Activated CD4-positive, alpha-beta T cell treated with anti-CD3 and anti-CD28 coated beads, Interleukin-2, amount 10 ng/mL, durations not matched to agents 7 days and 5 days (primary cell): ENCODE data around the gene SLC6A1. TPM values are rescaled to one million over a fixed set of nuclear protein-coding genes. Genes with fewer than 3 reads are reported as not detected.
A peak's percentile ranks its signal among the peaks of the same experiment; 100 is the strongest.

Experiments
- CTCF ChIA-PET: fragments of 350-600 bp; sonication (Branson Sonifier 250); formaldehyde crosslinking; loops from one replicate; lab custom pipeline; 2021; ENCODE audit warnings: antibody characterized with exemption; lab: Charles Lee
- POLR2A ChIA-PET: fragments of 350-600 bp; sonication (Branson Sonifier 250); formaldehyde crosslinking; loops from one replicate; lab custom pipeline; 2021; ENCODE audit warnings: antibody characterized with exemption; lab: Charles Lee
- DNase-seq: peaks from one replicate; pipeline ENCODE4 v3.0.0-alpha.2; 2020
- H3K27ac Mint-ChIP-seq: one replicate; pipeline ENCODE4 v1.8.0; 2021; ENCODE audit warnings: mild to moderate bottlenecking, moderate library complexity, mixed read lengths
- H3K27me3 Mint-ChIP-seq: one replicate; pipeline ENCODE4 v1.8.0; 2021; ENCODE audit warnings: mixed read lengths
- H3K36me3 Mint-ChIP-seq: one replicate; pipeline ENCODE4 v1.8.0; 2021; ENCODE audit warnings: low read depth, mixed read lengths
- H3K4me1 Mint-ChIP-seq: one replicate; pipeline ENCODE4 v1.8.0; 2021; ENCODE audit warnings: mixed read lengths
- H3K4me3 Mint-ChIP-seq: one replicate; pipeline ENCODE4 v1.8.0; 2021; ENCODE audit warnings: mild to moderate bottlenecking, moderate library complexity, mixed read lengths
- H3K9me3 Mint-ChIP-seq: one replicate; pipeline ENCODE4 v1.8.0; 2021; ENCODE audit warnings: mixed read lengths
- total RNA-seq, 2 experiments: library from RNA; stranded (reverse); gene quantifications; one replicate each; pipeline ENCODE4 v1.2.3, GENCODE V29; 2021

The SLC6A1 gene
- total RNA-seq, 2 experiments from 2014 or later: not detected

- POLR2A ChIA-PET: no interaction called here
- Mint-ChIP-seq H3K4me1 (no peaks in the 10 kb centered on the region), H3K27ac (no peak overlapping the region), H3K27me3 (peaks cover 4% of the 10 kb centered on the region), H3K4me3 (no peak overlapping the region), H3K36me3 (no peaks in the 10 kb centered on the region), H3K9me3 (no peaks in the 10 kb centered on the region)
- CTCF ChIA-PET: no interaction called here
- DNase-seq: no peak
Measured at GRCh38 chr3:10975695-10976234, 16.8 kb upstream of the SLC6A1 start.

GRCh38 chr3:10976770-10977169 is 15.8 kb upstream of the SLC6A1 start:
- H3K4me1 Mint-ChIP-seq: no peaks in the 10 kb centered on the region
- peaks cover 6% of the 10 kb centered on the region for H3K27me3 Mint-ChIP-seq
- H3K4me3 Mint-ChIP-seq: no peak overlapping the region
- H3K27ac Mint-ChIP-seq: no peak overlapping the region
- ChIA-PET CTCF (no interaction called here), POLR2A (no interaction called here)
- no peaks in the 10 kb centered on the region for H3K36me3 Mint-ChIP-seq
- no peaks in the 10 kb centered on the region for H3K9me3 Mint-ChIP-seq
- no peak for DNase-seq

- Mint-ChIP-seq H3K36me3 (no peaks in the 10 kb centered on the region), H3K4me3 (no peak overlapping the region), H3K4me1 (no peaks in the 10 kb centered on the region), H3K9me3 (no peaks in the 10 kb centered on the region), H3K27me3 (peaks cover 7% of the 10 kb centered on the region), H3K27ac (no peak overlapping the region)
- CTCF ChIA-PET: interaction anchor here (0.6 to 0.7 kb wide), 2 partner anchors 15 to 813 kb away, joined by 3 to 5 read pairs; no protein-coding TSS in a partner anchor
- no peak for DNase-seq
- POLR2A ChIA-PET: no interaction called here
Measured at GRCh38 chr3:10977892-10978510, 14.5 kb upstream of the SLC6A1 start.

- Mint-ChIP-seq H3K4me1 (no peaks in the 10 kb centered on the region), H3K4me3 (no peak overlapping the region), H3K9me3 (no peaks in the 10 kb centered on the region), H3K27ac (no peak overlapping the region), H3K36me3 (no peaks in the 10 kb centered on the region), H3K27me3 (peaks cover 4% of the 10 kb centered on the region)
- DNase-seq: no peak
- ChIA-PET POLR2A (interaction anchor here (0.6 kb wide), 1 partner anchor 14 kb away, joined by 3 read pairs; no protein-coding TSS in a partner anchor), CTCF (interaction anchor here (0.7 kb wide), 1 partner anchor 812 kb away, joined by 3 read pairs; no protein-coding TSS in a partner anchor)
Measured at GRCh38 chr3:10978956-10979355, 13.6 kb upstream of the SLC6A1 start.

GRCh38 chr3:10980312-10980711 is 12.2 kb upstream of the SLC6A1 start:
- Mint-ChIP-seq H3K27me3 (peaks cover 4% of the 10 kb centered on the region), H3K4me1 (no peaks in the 10 kb centered on the region), H3K4me3 (no peak overlapping the region), H3K36me3 (no peaks in the 10 kb centered on the region), H3K9me3 (no peaks in the 10 kb centered on the region), H3K27ac (no peak overlapping the region)
- no peak for DNase-seq
- POLR2A ChIA-PET: no interaction called here
- CTCF ChIA-PET: no interaction called here

GRCh38 chr3:10981031-10981430 is 11.5 kb upstream of the SLC6A1 start:
- CTCF ChIA-PET: interaction anchor here (0.6 kb wide), 1 partner anchor 964 kb away, joined by 3 read pairs; no protein-coding TSS in a partner anchor
- Mint-ChIP-seq H3K4me1 (no peaks in the 10 kb centered on the region), H3K27me3 (peaks cover 4% of the 10 kb centered on the region), H3K27ac (no peak overlapping the region), H3K4me3 (no peak overlapping the region), H3K9me3 (no peaks in the 10 kb centered on the region), H3K36me3 (no peaks in the 10 kb centered on the region)
- POLR2A ChIA-PET: no interaction called here
- no peak for DNase-seq

- no peaks in the 10 kb centered on the region for H3K9me3 Mint-ChIP-seq
- H3K27ac Mint-ChIP-seq: no peak overlapping the region
- H3K4me3 Mint-ChIP-seq: no peak overlapping the region
- H3K36me3 Mint-ChIP-seq: no peaks in the 10 kb centered on the region
- ChIA-PET CTCF (no interaction called here), POLR2A (no interaction called here)
- no peak for DNase-seq
- peaks cover 4% of the 10 kb centered on the region for H3K27me3 Mint-ChIP-seq
- H3K4me1 Mint-ChIP-seq: no peaks in the 10 kb centered on the region
Measured at GRCh38 chr3:10981961-10982360, 10.6 kb upstream of the SLC6A1 start.

- Mint-ChIP-seq H3K4me3 (no peak overlapping the region), H3K27me3 (peaks cover 4% of the 10 kb centered on the region), H3K36me3 (no peaks in the 10 kb centered on the region), H3K27ac (no peak overlapping the region), H3K4me1 (no peaks in the 10 kb centered on the region), H3K9me3 (no peaks in the 10 kb centered on the region)
- no peak for DNase-seq
- ChIA-PET POLR2A (no interaction called here), CTCF (no interaction called here)
Measured at GRCh38 chr3:10982782-10983181, 9.8 kb upstream of the SLC6A1 start.

- Mint-ChIP-seq H3K4me1 (no peaks in the 10 kb centered on the region), H3K9me3 (no peaks in the 10 kb centered on the region), H3K36me3 (no peaks in the 10 kb centered on the region), H3K27ac (no peak overlapping the region), H3K27me3 (peaks cover 4% of the 10 kb centered on the region), H3K4me3 (no peak overlapping the region)
- DNase-seq: peak; percentile 33
- ChIA-PET POLR2A (no interaction called here), CTCF (interaction anchor here (0.5 kb wide), 1 partner anchor 1073 kb away, joined by 3 read pairs; no protein-coding TSS in a partner anchor)
Measured at GRCh38 chr3:10983219-10983916, 9.2 kb upstream of the SLC6A1 start.

GRCh38 chr3:10984371-10984896 is 8.1 kb upstream of the SLC6A1 start:
- no peaks in the 10 kb centered on the region for H3K9me3 Mint-ChIP-seq
- H3K4me1 Mint-ChIP-seq: no peaks in the 10 kb centered on the region
- ChIA-PET CTCF (interaction anchor here (0.5 kb wide), 1 partner anchor 1072 kb away, joined by 3 read pairs; no protein-coding TSS in a partner anchor), POLR2A (no interaction called here)
- H3K27ac Mint-ChIP-seq: no peak overlapping the region
- H3K27me3 Mint-ChIP-seq: peaks cover 7% of the 10 kb centered on the region
- no peak overlapping the region for H3K4me3 Mint-ChIP-seq
- H3K36me3 Mint-ChIP-seq: no peaks in the 10 kb centered on the region
- DNase-seq: no peak

- ChIA-PET CTCF (interaction anchor here (0.6 kb wide), 1 partner anchor 17 kb away, joined by 3 read pairs; no protein-coding TSS in a partner anchor), POLR2A (no interaction called here)
- H3K4me1 Mint-ChIP-seq: no peaks in the 10 kb centered on the region
- H3K27ac Mint-ChIP-seq: no peak overlapping the region
- no peaks in the 10 kb centered on the region for H3K9me3 Mint-ChIP-seq
- no peak for DNase-seq
- H3K4me3 Mint-ChIP-seq: no peak overlapping the region
- no peaks in the 10 kb centered on the region for H3K36me3 Mint-ChIP-seq
- peaks cover 14% of the 10 kb centered on the region for H3K27me3 Mint-ChIP-seq
Measured at GRCh38 chr3:10985181-10985580, 7.4 kb upstream of the SLC6A1 start.

- DNase-seq: no peak
- ChIA-PET CTCF (no interaction called here), POLR2A (no interaction called here)
- Mint-ChIP-seq H3K36me3 (peaks cover 2% of the 10 kb centered on the region), H3K4me3 (no peak overlapping the region), H3K9me3 (no peaks in the 10 kb centered on the region), H3K27me3 (peaks cover 24% of the 10 kb centered on the region), H3K27ac (no peak overlapping the region), H3K4me1 (peaks cover 3% of the 10 kb centered on the region)
Measured at GRCh38 chr3:10986592-10986991, 6.0 kb upstream of the SLC6A1 start.
